C4-2B (cell line): ENCODE data around the gene PSTPIP1.

ENCODE experiments used
- ZFX ChIP-seq: fragments of 450-650 bp; IDR thresholded peaks from 2 replicates; pipeline ENCODE4 v1.6.1; 2017
- TF ChIP-seq, protein P1 (sequence below): fragments of 450-650 bp; conservative IDR thresholded peaks from 2 replicates; pipeline ENCODE4 v1.5.1; 2017; ENCODE audit warnings: mild to moderate bottlenecking

DNA sequence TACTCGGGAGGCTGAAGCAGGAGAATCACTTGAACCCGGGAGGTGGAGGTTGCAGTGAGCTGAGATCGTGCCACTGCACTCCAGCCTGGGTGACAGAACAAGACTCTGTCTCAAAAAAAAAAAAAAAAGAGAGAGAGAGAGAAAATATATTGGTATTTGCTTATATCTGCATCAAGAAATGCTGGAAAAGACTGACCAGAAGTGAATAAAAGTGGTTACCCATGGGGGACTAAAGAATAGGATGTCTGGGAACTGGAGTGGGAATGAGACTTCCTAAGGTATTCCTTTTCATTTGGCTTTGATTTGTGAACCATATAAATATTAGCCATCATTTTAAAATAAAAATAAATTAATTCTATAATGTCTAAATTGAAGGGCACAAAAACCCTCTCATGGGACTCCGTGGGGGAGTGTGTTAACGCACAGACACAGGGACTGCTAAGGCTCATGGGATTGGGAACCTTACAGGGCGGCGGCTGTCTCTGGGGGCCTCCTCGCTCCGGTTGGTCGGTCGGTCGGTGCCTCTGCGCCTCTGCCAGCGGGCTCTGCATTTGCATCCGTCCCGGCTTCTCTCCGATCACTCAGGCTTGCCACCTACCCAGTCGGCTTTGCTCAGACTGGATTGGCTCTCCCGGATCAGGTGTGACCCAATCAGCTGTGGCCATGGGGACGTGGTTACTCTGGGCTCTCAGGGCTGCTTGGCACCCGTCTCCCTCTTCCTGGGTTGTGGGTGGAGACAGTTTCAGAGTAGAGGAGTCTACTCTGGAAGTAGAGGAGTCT is 88.6 kb downstream of the PSTPIP1 start:
- TF ChIP-seq, protein P1, sequence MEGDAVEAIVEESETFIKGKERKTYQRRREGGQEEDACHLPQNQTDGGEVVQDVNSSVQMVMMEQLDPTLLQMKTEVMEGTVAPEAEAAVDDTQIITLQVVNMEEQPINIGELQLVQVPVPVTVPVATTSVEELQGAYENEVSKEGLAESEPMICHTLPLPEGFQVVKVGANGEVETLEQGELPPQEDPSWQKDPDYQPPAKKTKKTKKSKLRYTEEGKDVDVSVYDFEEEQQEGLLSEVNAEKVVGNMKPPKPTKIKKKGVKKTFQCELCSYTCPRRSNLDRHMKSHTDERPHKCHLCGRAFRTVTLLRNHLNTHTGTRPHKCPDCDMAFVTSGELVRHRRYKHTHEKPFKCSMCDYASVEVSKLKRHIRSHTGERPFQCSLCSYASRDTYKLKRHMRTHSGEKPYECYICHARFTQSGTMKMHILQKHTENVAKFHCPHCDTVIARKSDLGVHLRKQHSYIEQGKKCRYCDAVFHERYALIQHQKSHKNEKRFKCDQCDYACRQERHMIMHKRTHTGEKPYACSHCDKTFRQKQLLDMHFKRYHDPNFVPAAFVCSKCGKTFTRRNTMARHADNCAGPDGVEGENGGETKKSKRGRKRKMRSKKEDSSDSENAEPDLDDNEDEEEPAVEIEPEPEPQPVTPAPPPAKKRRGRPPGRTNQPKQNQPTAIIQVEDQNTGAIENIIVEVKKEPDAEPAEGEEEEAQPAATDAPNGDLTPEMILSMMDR = no peak
- no peak for TF ChIP-seq ZFX
